ENCODE data around the gene RTP5.

Gene RTP5

DNA sequence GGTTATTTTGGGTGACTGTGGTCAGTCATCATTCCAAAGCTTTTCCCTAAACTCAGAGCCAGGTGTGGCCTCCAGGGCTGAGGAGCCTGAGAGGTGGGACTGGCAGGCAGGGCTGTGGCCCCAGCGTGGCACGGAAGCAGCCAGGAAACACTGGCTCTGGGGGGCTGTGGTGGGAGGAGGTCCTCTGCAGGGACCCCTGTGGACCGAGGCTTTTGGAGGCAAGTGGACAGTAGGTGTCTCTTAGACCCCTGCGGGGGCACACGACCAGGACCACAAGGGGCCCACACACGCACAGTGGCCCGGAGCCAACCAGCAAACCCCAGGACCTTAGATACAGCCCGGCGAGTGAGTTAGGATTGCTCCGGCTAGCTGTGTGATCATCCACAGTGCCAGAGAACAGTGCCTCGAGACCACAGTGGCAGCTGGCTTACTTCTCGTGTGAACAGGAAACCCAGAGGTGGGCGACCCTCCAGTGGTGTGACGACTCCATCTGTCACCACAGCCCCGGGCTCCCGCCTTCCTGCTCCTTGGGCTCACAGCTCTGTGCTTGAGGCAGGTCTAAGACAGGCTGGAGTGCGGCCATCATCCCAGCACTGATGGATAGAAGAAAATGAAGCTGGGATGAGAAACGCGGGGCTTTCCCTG is 1.6 kb upstream of the RTP5 start:
- TF ChIP-seq, protein P1, sequence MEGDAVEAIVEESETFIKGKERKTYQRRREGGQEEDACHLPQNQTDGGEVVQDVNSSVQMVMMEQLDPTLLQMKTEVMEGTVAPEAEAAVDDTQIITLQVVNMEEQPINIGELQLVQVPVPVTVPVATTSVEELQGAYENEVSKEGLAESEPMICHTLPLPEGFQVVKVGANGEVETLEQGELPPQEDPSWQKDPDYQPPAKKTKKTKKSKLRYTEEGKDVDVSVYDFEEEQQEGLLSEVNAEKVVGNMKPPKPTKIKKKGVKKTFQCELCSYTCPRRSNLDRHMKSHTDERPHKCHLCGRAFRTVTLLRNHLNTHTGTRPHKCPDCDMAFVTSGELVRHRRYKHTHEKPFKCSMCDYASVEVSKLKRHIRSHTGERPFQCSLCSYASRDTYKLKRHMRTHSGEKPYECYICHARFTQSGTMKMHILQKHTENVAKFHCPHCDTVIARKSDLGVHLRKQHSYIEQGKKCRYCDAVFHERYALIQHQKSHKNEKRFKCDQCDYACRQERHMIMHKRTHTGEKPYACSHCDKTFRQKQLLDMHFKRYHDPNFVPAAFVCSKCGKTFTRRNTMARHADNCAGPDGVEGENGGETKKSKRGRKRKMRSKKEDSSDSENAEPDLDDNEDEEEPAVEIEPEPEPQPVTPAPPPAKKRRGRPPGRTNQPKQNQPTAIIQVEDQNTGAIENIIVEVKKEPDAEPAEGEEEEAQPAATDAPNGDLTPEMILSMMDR (IDR thresholded peaks at IDR 0.05; ENCODE audit: extremely low read depth, insufficient read depth, missing control alignments), result no peak
- DNase-seq (ENCODE audit: low spot score), result no peak
- in situ Hi-C loops (cut with MboI; ENCODE audit: low pct_unique_long_range_greater_than_20kb, low sequenced_read_pairs, unreplicated experiment), result no loop called here

DNA sequence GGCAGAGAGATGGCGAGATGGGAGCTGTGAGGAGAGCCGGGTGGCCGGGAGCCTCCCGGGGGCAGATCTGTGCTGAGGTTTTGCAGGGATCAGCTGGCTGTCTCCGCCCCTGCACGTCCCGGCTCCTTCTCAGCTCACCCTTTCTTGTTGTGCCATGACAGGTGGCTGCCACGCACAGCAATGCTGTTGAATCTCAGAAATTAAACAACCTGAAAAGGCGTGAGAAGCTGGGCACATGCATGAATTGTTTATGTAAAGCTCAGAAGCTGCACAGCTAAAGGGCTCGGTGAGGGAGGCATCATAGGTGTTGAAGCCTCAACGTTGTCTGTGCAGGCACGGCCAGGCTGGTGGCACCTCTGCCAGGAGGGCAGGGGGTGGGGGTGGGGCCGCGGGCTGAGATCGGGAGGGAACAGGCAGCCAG is 858 bp upstream of the RTP5 start:
- no peak for DNase-seq (ENCODE audit: low spot score)
- in situ Hi-C loops (cut with MboI; ENCODE audit: low pct_unique_long_range_greater_than_20kb, low sequenced_read_pairs, unreplicated experiment), result no loop called here

DNA sequence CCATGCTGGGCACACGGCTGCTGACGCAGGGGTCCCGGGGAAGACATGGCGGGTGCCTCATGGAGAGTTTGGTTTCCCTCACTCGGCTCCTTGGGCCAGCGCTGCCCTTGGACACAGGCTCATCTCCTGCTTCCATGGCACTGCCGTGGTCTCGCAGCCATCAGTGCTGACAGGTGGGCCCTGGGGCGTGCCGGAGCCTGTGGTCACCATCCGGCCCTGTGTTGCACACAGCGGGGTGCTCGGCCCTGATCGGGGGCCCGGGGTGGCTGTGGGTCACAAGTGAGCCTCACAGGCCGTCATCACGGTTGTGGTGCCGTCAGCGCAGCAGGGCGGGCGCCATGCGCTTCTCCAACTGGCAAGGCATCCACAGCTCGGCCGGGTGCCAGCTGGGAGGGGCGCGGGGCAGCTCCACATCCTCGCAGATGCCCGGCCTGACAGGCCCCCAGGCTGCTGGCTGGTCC is 582 bp downstream of the RTP5 start:
- DNase-seq (ENCODE audit: low spot score), result no peak
- in situ Hi-C loops (cut with MboI; ENCODE audit: low pct_unique_long_range_greater_than_20kb, low sequenced_read_pairs, unreplicated experiment), result no loop called here
- TF ChIP-seq, protein P1 (IDR thresholded peaks at IDR 0.05; ENCODE audit: extremely low read depth, insufficient read depth, missing control alignments), result no peak

More for the DNA sequence above, 858 bp upstream of the RTP5 start:
- TF ChIP-seq, protein P1 (IDR thresholded peaks at IDR 0.05; ENCODE audit: extremely low read depth, insufficient read depth, missing control alignments), result no peak

DNA sequence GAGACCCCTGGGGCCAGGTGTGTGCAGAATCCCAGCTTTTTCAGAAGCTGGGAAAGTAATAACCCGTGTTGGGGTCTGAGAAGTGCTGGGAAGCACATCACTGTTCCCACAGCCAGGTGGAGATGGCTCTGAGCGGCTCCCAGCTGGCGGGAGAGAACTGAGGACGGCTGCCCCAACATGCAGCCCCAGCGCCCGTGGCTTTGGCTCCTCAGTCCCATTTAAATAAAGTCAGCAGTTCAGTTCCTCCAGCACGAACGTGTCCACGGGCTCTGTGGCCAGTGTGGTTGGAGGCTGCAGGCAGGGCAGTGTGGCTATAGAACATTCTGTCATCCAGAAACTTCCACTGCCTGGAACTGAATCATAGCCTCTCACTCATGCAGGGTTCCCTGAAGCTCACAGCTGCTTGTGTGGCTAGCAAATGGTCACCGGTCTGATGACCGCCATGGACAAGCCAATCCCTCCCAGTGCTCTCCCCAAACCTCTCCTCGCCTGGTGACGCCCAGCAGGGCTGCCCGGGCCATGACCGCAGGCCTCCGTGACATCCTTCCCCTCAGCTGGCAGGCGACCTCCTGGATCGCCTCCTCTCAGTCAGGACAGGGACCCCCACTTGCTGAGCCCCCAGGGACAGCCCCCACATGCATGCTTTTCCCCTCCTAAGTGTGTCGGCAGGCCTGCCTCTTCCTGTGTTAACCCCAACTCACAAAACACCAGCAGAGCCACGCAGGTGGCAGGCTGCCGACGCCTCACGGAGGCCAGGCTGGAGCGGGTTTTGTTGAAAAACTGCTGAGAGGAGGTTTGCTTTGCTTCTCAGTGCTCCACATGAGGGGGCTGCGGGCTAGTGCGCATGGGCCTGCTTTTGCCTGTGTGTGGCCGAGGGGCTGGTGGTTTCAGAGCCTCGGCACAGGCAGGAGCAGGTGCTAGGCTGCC is 1.3 kb downstream of the RTP5 start:
- in situ Hi-C loops (cut with MboI; ENCODE audit: low pct_unique_long_range_greater_than_20kb, low sequenced_read_pairs, unreplicated experiment), result no loop called here
- TF ChIP-seq, protein P1 (IDR thresholded peaks at IDR 0.05; ENCODE audit: extremely low read depth, insufficient read depth, missing control alignments), result no peak
- DNase-seq (ENCODE audit: low spot score), result no peak

DNA sequence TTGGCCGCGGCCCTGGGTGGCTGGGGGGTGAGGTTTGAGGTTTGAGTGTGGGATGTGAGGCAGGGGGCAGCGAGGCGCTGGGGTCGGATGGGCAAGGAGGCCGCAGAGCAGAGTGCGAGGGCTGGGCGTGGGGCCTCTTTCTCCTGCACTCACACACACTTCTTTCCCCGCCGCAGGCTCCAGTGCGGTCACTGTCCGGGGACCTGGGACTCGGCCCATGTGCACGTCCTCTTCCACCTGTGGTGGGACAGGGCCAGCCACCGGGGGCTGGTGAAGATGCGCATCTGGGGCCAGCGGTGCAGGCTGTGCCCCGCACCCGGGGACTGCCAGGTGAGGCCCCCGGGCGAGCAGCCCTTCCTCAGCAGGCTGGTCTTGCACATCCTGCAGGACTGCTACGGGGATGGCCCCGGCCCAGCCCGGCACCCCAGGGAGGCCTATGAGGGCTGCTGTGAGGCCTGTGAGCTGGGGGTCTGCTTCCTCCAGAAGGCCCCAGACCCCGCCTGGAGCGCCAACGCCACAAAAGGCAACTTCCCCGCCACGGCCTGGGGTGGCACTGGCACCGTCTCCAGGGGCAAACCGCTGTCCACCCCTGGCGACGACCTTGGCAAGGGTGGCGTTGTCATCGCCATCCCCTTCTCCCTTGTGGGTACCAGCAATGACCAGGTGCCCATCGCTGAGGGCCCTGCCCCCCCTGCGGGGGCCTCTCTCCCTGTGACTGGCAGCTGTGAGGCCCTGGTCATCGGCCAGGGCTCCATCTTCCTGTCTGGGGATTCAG is 2.2 kb downstream of the RTP5 start:
- in situ Hi-C loops (cut with MboI; ENCODE audit: low pct_unique_long_range_greater_than_20kb, low sequenced_read_pairs, unreplicated experiment), result no loop called here
- DNase-seq (ENCODE audit: low spot score), result no peak
- TF ChIP-seq, protein P1 (IDR thresholded peaks at IDR 0.05; ENCODE audit: extremely low read depth, insufficient read depth, missing control alignments), result no peak

DNA sequence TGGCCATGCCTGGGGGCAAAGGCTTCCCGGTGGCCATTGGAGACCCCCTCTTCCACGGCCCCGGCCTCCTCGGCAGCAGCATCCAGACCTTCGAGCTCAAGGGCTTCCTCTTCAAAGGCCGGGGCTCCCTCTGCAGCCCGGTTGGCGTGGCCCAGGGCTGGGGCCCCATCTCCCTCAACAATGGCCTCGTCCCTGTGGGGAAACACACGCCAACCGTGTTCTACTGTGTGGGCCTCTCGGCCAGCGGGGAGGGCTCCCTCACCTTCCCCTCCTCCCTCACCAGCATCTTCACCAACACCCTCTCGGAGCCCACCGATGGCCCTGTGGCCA is 2.7 kb downstream of the RTP5 start:
- DNase-seq (ENCODE audit: low spot score), result no peak
- in situ Hi-C loops (cut with MboI; ENCODE audit: low pct_unique_long_range_greater_than_20kb, low sequenced_read_pairs, unreplicated experiment), result no loop called here
- TF ChIP-seq, protein P1 (IDR thresholded peaks at IDR 0.05; ENCODE audit: extremely low read depth, insufficient read depth, missing control alignments), result no peak
